NCI-H82 treated with DMSO at 0.1 percent for 48 hours (cell line): ENCODE measurements around the gene TRPV6.
A peak's percentile ranks its signal among the peaks of the same experiment; 100 is the strongest.

ENCODE experiments used
- DNase-seq: peaks from one replicate; lab custom pipeline; 2025; ENCODE audit not compliant: unreplicated experiment; lab: John Stamatoyannopoulos, UW

TRPV6 gene

DNA sequence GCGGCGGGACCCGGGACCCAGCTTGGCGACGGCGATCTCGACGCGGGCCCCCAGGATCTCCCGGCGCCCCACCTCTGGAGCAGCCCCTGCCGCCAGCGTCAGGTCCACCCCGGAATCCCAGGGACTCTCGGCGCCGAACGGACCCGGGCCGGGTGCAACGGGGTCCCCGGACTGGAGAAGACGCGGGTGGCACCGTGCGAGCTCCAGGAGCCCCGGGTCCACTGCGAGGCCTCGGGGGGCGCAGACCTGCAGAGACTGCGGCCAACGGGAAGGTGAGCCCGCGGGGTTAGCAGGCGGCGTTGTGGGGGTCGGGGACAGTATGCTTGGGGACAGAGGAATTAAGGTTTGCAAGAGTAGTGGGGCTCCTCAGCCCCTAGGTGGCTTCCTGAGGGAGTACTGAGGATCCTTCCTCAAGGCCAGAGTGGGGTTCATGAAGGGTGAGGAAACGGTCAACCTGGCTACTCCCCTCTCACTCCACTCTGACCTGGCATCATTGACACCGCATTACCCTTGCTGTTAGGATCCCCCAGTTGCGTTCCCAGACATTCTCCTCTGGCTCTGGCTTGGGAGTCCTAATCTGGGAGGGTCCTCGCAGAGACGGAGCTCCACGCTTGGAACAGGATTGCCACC lies 30.3 kb downstream of the TRPV6 start:
- no peak for DNase-seq

- DNase-seq: peak; percentile 10
Observed at GRCh38 chr7:142854372-142855113, 31.0 kb downstream of the TRPV6 start, which contains the start of gene EPHB6. TSS of gene EPHB6 (plus strand) at chr7:142855076. CDS start at chr7:142863228, 8,152 bp downstream.

DNA sequence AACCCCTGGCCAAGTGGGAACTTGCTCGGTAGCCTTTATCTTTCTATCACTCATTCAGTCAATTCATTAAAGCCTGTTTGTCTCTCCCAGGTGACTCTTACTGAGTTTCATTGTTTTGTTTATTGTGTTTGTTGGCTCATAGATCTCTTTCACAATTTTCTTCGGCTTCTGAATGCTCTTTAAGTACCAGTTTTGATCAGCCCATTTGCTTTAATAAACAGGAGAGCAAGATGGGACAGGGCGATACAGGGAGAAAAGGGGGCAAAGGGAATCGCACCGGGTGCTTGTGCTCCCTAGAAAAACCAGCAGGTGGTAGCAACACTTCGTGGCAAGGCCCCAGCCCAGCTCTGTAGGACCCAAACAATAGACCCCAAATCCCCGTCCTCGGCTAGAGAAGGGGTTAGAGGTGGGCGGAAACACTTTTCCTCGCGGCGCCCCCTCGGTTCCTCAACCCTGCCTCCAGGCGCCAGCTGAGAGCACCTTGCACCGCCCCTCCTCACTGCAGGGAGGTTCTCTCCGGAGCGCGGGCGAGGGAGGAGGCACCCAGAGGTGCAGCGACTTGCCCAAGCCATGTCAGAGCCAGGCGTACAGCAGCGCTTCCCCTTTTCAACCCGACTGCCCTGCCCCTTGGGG lies 31.7 kb downstream of the TRPV6 start:
- peak; percentile 14 for DNase-seq

DNA sequence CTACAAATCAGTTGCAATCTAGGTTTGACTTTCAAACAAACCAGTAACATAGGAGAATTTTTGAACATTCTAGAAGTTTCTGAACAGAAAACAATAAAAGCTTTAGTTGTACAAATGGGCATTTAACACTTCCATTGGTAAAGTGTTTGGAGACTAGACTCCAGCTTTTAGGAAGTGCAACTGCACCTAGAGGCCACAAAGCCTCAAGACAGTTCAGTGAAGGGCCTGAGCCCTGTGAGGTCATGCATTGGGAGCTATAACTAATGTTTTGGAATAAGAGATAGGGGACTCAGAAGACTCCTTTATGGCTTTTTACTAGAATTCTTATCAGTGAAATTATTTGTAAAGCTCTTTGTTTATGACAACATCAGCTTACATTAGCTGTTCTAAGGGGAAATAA lies 33.6 kb downstream of the TRPV6 start:
- DNase-seq: no peak

- DNase-seq: no peak
Observed at GRCh38 chr7:142851269-142851668, 34.3 kb downstream of the TRPV6 start.

GRCh38 chr7:142847353-142847752 lies 38.2 kb downstream of the TRPV6 start:
- no peak for DNase-seq

DNA sequence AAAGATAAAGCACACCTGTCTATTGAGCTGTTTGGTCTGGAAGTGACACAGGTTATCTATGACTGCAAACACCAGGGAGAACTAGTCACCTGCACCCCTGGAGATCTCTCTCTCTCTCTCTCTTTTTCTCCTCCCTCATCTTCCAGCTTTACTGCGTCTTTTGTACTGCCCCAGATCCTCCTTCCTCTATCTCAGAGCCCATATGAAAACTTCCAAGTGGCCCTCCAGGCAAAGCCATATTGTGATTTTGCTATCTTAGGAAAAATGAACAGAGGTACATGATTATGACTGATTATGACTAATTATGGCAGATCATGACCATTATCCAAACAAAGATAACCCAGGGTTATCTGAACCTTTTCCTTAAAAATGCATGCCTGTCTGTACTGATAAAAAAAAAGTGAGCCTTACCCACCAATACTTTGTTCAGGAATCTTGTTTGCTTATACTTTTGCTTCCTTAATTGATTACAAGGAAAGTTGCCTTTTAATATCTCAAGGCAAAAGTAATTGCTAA lies 43.2 kb downstream of the TRPV6 start:
- no peak for DNase-seq

GRCh38 chr7:142838461-142839213 lies 46.9 kb downstream of the TRPV6 start:
- no peak for DNase-seq

DNA sequence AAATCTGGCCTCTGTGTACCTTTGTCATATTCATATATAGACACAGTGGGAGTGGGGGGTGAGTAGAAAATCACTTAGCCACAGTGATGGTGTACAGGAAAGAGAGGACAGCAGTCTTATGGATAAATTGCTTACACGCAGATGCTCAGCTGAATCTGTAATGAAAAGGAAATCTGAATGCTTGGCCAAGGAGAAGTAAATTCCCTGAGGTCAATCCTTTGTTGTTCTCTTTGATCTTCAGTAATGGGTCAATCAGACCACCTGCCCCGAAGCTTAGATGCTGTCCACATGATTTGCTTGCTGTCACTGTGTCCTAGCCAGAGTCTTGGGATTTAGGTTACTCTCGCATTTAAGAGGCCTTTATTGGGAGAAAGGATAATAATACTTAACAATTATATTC lies 49.1 kb downstream of the TRPV6 start:
- DNase-seq: no peak

DNA sequence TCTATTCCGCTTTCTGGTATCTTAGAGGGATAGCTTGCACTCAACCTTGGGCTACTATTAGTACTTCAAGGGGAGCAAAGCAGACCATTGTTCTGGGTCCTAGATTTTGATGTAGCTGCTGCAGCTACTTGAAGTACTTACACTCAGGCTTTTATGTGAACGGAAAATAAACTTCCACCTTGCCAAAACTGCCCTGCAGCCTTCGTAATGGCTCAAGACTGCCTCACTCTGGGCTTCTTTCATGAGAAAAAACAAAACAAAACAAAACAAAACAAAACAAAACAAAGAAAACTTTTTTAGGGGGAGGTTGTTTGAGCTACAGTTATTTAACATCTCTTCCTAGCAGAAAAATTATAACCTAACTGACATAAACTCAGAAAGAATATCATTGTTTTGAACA lies 50.1 kb downstream of the TRPV6 start:
- no peak for DNase-seq

GRCh38 chr7:142833174-142834048 lies 52.1 kb downstream of the TRPV6 start:
- DNase-seq: no peak

DNA sequence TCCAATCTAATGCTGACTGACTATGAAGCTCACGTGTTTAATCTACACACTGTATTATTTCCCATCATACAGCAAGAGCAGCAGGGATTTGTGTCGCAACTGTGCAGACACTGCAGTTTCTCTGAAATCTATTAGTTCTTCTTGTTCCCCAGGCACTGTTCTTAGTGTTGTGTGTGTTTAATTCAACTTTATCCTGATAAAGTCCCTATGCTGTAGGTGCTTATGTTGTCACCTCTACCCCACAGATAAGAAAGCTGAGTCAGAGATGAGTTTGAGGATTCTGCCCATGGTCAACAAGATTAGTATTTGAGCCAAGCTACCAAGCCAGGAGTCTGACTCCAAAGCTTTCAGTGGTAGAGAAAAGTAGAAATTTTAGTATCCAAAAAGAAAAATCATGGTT lies 53.1 kb downstream of the TRPV6 start:
- no peak for DNase-seq

DNA sequence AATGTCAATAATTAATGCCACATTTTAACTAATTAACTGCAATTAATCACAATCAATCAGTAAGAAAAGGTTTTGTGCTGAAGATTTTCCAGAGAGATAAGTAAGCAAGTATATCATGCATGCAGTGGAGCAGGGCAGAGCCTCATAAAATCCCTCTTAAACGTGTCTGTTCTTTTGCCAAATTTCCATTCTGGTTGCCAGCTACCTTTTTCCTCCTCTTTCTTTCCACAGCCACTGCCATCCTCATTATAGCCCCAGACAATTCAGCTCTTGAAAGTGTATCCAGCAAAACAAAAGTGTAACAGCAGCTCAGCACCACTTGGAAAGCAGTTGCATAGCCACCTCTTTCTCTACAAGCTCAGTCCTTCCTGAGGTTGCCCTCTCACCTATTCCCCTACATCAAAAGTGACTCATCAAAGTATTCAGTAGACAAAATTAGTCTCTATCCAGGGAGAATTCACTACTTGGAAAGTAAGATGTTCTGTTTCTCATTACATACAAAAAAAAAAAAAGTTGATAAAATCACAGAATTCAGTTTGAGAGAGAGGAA lies 57.5 kb downstream of the TRPV6 start:
- no peak for DNase-seq

- DNase-seq: no peak
Observed at GRCh38 chr7:142822714-142823113, 62.8 kb downstream of the TRPV6 start.
